ENCODE data around the gene PPARG. TPM values are rescaled to one million over a fixed set of nuclear protein-coding genes. Genes with fewer than 3 reads are reported as not detected.

Gene PPARG
- polyA plus RNA-seq (2013) = 0.04 TPM

DNA sequence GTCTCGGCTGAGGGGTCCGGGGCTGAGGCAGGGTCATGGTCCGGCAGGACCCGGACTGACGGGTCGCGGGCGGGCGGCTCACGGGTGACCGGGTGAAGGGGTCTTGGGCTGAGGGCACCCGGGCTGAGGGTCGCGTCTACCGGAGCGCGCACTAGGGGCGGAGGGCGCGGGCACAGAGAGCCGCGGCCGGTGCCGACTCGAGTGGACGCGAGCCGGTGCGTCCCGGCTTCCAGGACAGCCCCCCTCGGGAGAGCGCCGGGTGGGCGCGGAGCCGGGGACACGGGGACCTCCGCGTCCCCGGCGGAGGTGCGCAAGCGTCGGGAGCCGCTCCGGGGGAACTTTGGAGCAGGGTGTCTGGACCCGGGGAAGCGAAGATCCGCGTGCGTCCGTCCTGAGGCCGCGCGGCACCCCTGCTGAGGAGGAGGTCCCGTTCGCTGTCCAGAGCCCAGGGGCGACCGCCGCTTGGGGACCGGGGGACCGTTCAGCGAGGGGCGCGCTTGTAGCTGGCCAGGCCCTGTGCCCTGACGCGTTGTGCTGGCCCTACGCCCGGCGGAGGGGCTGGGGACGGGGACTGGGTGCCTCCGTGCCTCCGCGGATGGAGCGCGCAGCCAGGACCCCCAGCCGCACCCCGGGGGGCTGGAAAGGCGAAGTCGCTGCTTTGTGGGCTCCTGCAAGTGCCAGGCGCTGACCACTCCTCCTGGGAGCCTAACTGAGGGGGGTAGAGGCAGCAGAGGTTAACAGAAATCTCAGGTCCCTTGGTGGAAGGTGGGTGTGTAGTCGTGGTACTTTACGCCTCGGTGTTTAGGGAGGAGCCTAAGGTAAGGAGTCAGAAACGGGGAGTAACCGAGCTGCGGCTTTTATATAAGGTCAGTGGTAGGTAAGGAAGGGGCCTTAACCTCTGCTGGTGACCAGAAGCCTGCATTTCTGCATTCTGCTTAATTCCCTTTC is at the start of gene PPARG:
Gene PPARG (plus strand): TSS at position 889 of the 948 bp plus-strand sequence. CDS start 90,642 bp downstream, outside the sequence.
- CTCF ChIA-PET = no interaction called here
- Histone ChIP-seq H3K36me3 (ENCODE audit: control insufficient read depth in 4 of 4, insufficient read depth in 4 of 4, low read length in 3 of 4) (no peaks in the 10 kb centered on the region), H3K27ac (ENCODE audit: insufficient read depth in 1 of 2, low read depth in 1 of 2, low read length in 2 of 2, poor library complexity in 1 of 2, severe bottlenecking in 2 of 2) (no peak within 1 kb of the TSS), H3K4me3 (ENCODE audit: control insufficient read depth in 1 of 7, extremely low read depth in 1 of 7, insufficient read depth in 4 of 7, low read depth in 2 of 7, low read length in 6 of 7) (peak within 1 kb of the TSS in 6 of 7 experiments; percentile 32 to 71 (median 48)), H3K9me3 (ENCODE audit: control extremely low read depth in 1 of 5, control insufficient read depth in 4 of 5, insufficient read depth in 2 of 5, low read depth in 1 of 5, low read length in 4 of 5) (peaks cover 0 to 8% (median 6%) of the 10 kb centered on the region in 5 experiments), H3K4me1 (ENCODE audit: control extremely low read depth in 1 of 4, control insufficient read depth in 4 of 4, insufficient read depth in 4 of 4, low read length in 3 of 4) (peaks cover 0 to 20% (median 18%) of the 10 kb centered on the region in 4 experiments), H3K27me3 (replicated peaks in 2 of 5; ENCODE audit: control insufficient read depth in 4 of 5, insufficient read depth in 5 of 5, low read length in 4 of 5) (peaks cover 16 to 81% (median 33%) of the 10 kb centered on the region in 5 experiments)
- POLR2A ChIA-PET = no interaction called here
- 1% methylated on average over 85 of the region's 87 CpGs for WGBS (ENCODE audit: insufficient coverage)
- peak in 1 of 3 donors; percentile 31 for DNase-seq

DNA sequence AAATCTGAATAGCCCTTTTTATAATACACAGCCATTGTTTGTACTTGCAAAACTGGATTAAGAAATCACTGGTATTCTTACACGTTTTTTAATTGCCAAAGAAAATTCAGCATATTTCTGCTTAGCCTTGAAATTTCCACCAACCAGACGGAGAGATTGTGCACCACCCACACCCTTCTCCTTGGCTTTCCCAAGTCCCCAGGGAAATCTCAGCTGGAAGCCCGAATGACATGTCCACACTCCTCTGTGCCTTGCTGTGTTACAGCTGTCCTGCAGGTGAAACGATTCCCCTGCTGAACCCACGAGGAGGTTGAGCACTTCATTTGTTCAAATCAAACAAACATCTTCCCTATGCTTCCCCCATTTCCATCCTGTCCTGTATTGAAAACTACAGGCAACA is 49.6 kb upstream of the PPARG start:
- H3K9me3 ChIP-seq (ENCODE audit: control extremely low read depth in 1 of 5, control insufficient read depth in 4 of 5, insufficient read depth in 2 of 5, low read depth in 1 of 5, low read length in 4 of 5) = peaks cover 0 to 5% (median 0%) of the 10 kb centered on the region in 5 experiments
- H3K4me3 ChIP-seq (ENCODE audit: control insufficient read depth in 1 of 7, extremely low read depth in 1 of 7, insufficient read depth in 4 of 7, low read depth in 2 of 7, low read length in 6 of 7) = no peak overlapping the region
- DNase-seq = no peak
- H3K36me3 ChIP-seq (ENCODE audit: control insufficient read depth in 4 of 4, insufficient read depth in 4 of 4, low read length in 3 of 4) = no peaks in the 10 kb centered on the region
- no peaks in the 10 kb centered on the region for H3K4me1 ChIP-seq (ENCODE audit: control extremely low read depth in 1 of 4, control insufficient read depth in 4 of 4, insufficient read depth in 4 of 4, low read length in 3 of 4)
- WGBS (ENCODE audit: insufficient coverage) = 77% methylated on average over 5 of the region's 5 CpGs
- H3K27ac ChIP-seq (ENCODE audit: insufficient read depth in 1 of 2, low read depth in 1 of 2, low read length in 2 of 2, poor library complexity in 1 of 2, severe bottlenecking in 2 of 2) = no peak overlapping the region
- H3K27me3 ChIP-seq (replicated peaks in 2 of 5; ENCODE audit: control insufficient read depth in 4 of 5, insufficient read depth in 5 of 5, low read length in 4 of 5) = peaks cover 0 to 14% (median 6%) of the 10 kb centered on the region in 5 experiments
- POLR2A ChIA-PET = no interaction called here
- CTCF ChIA-PET = interaction anchor here (1.4 kb wide), 1 partner anchor 30 kb away, joined by 3 read pairs; no protein-coding TSS in a partner anchor

DNA sequence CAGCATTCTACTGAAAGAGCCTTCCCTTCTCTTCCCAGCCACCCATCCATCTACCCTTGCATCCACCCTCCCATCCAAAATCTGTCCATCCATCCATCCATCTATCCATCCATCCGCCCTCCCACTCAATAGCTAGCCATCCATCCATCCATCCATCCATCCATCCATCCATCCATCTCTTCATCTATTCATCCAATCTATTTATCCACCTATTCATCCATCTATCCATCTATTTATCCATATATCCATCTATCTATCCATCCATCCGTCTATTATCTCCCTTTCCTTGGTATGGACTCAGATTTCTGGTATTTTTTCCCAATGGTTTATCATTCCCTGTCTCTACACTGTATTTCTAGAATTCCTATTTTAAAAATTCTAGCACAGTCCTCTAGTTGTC is 46.1 kb upstream of the PPARG start:
- Histone ChIP-seq H3K27me3 (replicated peaks in 2 of 5; ENCODE audit: control insufficient read depth in 4 of 5, insufficient read depth in 5 of 5, low read length in 4 of 5) (peaks cover 0 to 15% (median 2%) of the 10 kb centered on the region in 5 experiments), H3K4me1 (ENCODE audit: control extremely low read depth in 1 of 4, control insufficient read depth in 4 of 4, insufficient read depth in 4 of 4, low read length in 3 of 4) (no peaks in the 10 kb centered on the region), H3K4me3 (ENCODE audit: control insufficient read depth in 1 of 7, extremely low read depth in 1 of 7, insufficient read depth in 4 of 7, low read depth in 2 of 7, low read length in 6 of 7) (no peak overlapping the region), H3K27ac (ENCODE audit: insufficient read depth in 1 of 2, low read depth in 1 of 2, low read length in 2 of 2, poor library complexity in 1 of 2, severe bottlenecking in 2 of 2) (no peak overlapping the region), H3K36me3 (ENCODE audit: control insufficient read depth in 4 of 4, insufficient read depth in 4 of 4, low read length in 3 of 4) (no peaks in the 10 kb centered on the region), H3K9me3 (ENCODE audit: control extremely low read depth in 1 of 5, control insufficient read depth in 4 of 5, insufficient read depth in 2 of 5, low read depth in 1 of 5, low read length in 4 of 5) (peaks cover 0 to 5% (median 0%) of the 10 kb centered on the region in 5 experiments)
- ChIA-PET POLR2A (no interaction called here), CTCF (no interaction called here)
- DNase-seq = no peak
- 55% methylated on average over 2 of the region's 2 CpGs for WGBS (ENCODE audit: insufficient coverage)

- ChIA-PET POLR2A (no interaction called here), CTCF (no interaction called here)
- H3K36me3 ChIP-seq (ENCODE audit: control insufficient read depth in 4 of 4, insufficient read depth in 4 of 4, low read length in 3 of 4) = no peaks in the 10 kb centered on the region
- no peaks in the 10 kb centered on the region for H3K4me1 ChIP-seq (ENCODE audit: control extremely low read depth in 1 of 4, control insufficient read depth in 4 of 4, insufficient read depth in 4 of 4, low read length in 3 of 4)
- DNase-seq = no peak
- H3K9me3 ChIP-seq (ENCODE audit: control extremely low read depth in 1 of 5, control insufficient read depth in 4 of 5, insufficient read depth in 2 of 5, low read depth in 1 of 5, low read length in 4 of 5) = peaks cover 0 to 13% (median 0%) of the 10 kb centered on the region in 5 experiments
- no peak overlapping the region for H3K4me3 ChIP-seq (ENCODE audit: control insufficient read depth in 1 of 7, extremely low read depth in 1 of 7, insufficient read depth in 4 of 7, low read depth in 2 of 7, low read length in 6 of 7)
- H3K27me3 ChIP-seq (replicated peaks in 2 of 5; ENCODE audit: control insufficient read depth in 4 of 5, insufficient read depth in 5 of 5, low read length in 4 of 5) = peaks cover 0 to 15% (median 2%) of the 10 kb centered on the region in 5 experiments
- no peak overlapping the region for H3K27ac ChIP-seq (ENCODE audit: insufficient read depth in 1 of 2, low read depth in 1 of 2, low read length in 2 of 2, poor library complexity in 1 of 2, severe bottlenecking in 2 of 2)
- WGBS (ENCODE audit: insufficient coverage) = 94% methylated on average over 2 of the region's 6 CpGs
Measured at GRCh38 chr3:12246497-12247163, 42.2 kb upstream of the PPARG start.

GRCh38 chr3:12247411-12247810 is 41.5 kb upstream of the PPARG start:
- peaks cover 0 to 15% (median 2%) of the 10 kb centered on the region in 5 experiments for H3K27me3 ChIP-seq (replicated peaks in 2 of 5; ENCODE audit: control insufficient read depth in 4 of 5, insufficient read depth in 5 of 5, low read length in 4 of 5)
- H3K4me3 ChIP-seq (ENCODE audit: control insufficient read depth in 1 of 7, extremely low read depth in 1 of 7, insufficient read depth in 4 of 7, low read depth in 2 of 7, low read length in 6 of 7) = no peak overlapping the region
- DNase-seq = no peak
- POLR2A ChIA-PET = no interaction called here
- no peaks in the 10 kb centered on the region for H3K4me1 ChIP-seq (ENCODE audit: control extremely low read depth in 1 of 4, control insufficient read depth in 4 of 4, insufficient read depth in 4 of 4, low read length in 3 of 4)
- no peaks in the 10 kb centered on the region for H3K36me3 ChIP-seq (ENCODE audit: control insufficient read depth in 4 of 4, insufficient read depth in 4 of 4, low read length in 3 of 4)
- H3K9me3 ChIP-seq (ENCODE audit: control extremely low read depth in 1 of 5, control insufficient read depth in 4 of 5, insufficient read depth in 2 of 5, low read depth in 1 of 5, low read length in 4 of 5) = peaks cover 0 to 12% (median 0%) of the 10 kb centered on the region in 5 experiments
- CTCF ChIA-PET = no interaction called here
- H3K27ac ChIP-seq (ENCODE audit: insufficient read depth in 1 of 2, low read depth in 1 of 2, low read length in 2 of 2, poor library complexity in 1 of 2, severe bottlenecking in 2 of 2) = no peak overlapping the region
- 100% methylated on average over 1 of the region's 4 CpGs for WGBS (ENCODE audit: insufficient coverage)

GRCh38 chr3:12249519-12249918 is 39.4 kb upstream of the PPARG start:
- Histone ChIP-seq H3K4me3 (ENCODE audit: control insufficient read depth in 1 of 7, extremely low read depth in 1 of 7, insufficient read depth in 4 of 7, low read depth in 2 of 7, low read length in 6 of 7) (no peak overlapping the region), H3K27me3 (replicated peaks in 2 of 5; ENCODE audit: control insufficient read depth in 4 of 5, insufficient read depth in 5 of 5, low read length in 4 of 5) (peaks cover 0 to 15% (median 0%) of the 10 kb centered on the region in 5 experiments), H3K36me3 (ENCODE audit: control insufficient read depth in 4 of 4, insufficient read depth in 4 of 4, low read length in 3 of 4) (no peaks in the 10 kb centered on the region), H3K4me1 (ENCODE audit: control extremely low read depth in 1 of 4, control insufficient read depth in 4 of 4, insufficient read depth in 4 of 4, low read length in 3 of 4) (peaks cover 0 to 6% (median 0%) of the 10 kb centered on the region in 4 experiments), H3K9me3 (ENCODE audit: control extremely low read depth in 1 of 5, control insufficient read depth in 4 of 5, insufficient read depth in 2 of 5, low read depth in 1 of 5, low read length in 4 of 5) (peaks cover 0 to 10% (median 0%) of the 10 kb centered on the region in 5 experiments), H3K27ac (ENCODE audit: insufficient read depth in 1 of 2, low read depth in 1 of 2, low read length in 2 of 2, poor library complexity in 1 of 2, severe bottlenecking in 2 of 2) (no peak overlapping the region)
- ChIA-PET CTCF (no interaction called here), POLR2A (no interaction called here)
- WGBS (ENCODE audit: insufficient coverage) = 100% methylated on average over 1 of the region's 2 CpGs
- DNase-seq = no peak
